Occipital lobe (tissue), 2 donors: ENCODE data around the gene OR52W1. TPM values are rescaled to one million over a fixed set of nuclear protein-coding genes. Genes with fewer than 3 reads are reported as not detected.

Experiments
- DNase-seq: peaks from one replicate; lab custom pipeline; 2025; lab: John Stamatoyannopoulos, UW
- total RNA-seq: library from RNA; depleted of rRNA; stranded (reverse); fragments of >200 nt; gene quantifications from one replicate; pipeline ENCODE4 v1.2.3, GENCODE V29; 2014

The OR52W1 gene
- not detected for total RNA-seq

GRCh38 chr11:6199174-6199810 lies at the start of gene OR52W1:
Gene OR52W1 (plus strand): TSS chr11:6199224. CDS start chr11:6199224, 0 bp downstream.
- DNase-seq, result no peak

GRCh38 chr11:6151117-6151516 lies 47.9 kb upstream of the OR52W1 start:
- no peak for DNase-seq

- no peak for DNase-seq
Observed at GRCh38 chr11:6152126-6152525, 46.9 kb upstream of the OR52W1 start.

GRCh38 chr11:6156628-6157359 lies 42.2 kb upstream of the OR52W1 start:
- no peak for DNase-seq

- DNase-seq, result no peak
Observed at GRCh38 chr11:6170226-6170625, 28.8 kb upstream of the OR52W1 start, which contains the start of gene OR52B2. Gene OR52B2 (minus strand): TSS chr11:6170326. CDS start chr11:6170326, 0 bp downstream.

GRCh38 chr11:6175440-6175839 lies 23.6 kb upstream of the OR52W1 start:
- DNase-seq, result no peak

- DNase-seq, result no peak
Observed at GRCh38 chr11:6191742-6192141, 7.3 kb upstream of the OR52W1 start.

GRCh38 chr11:6194065-6194581 lies 4.9 kb upstream of the OR52W1 start:
- no peak for DNase-seq

- DNase-seq, result no peak
Observed at GRCh38 chr11:6196396-6196795, 2.6 kb upstream of the OR52W1 start.

- no peak for DNase-seq
Observed at GRCh38 chr11:6197466-6198200, 1.4 kb upstream of the OR52W1 start.

GRCh38 chr11:6200975-6201374 lies 2.0 kb downstream of the OR52W1 start:
- no peak for DNase-seq

GRCh38 chr11:6201481-6201880 lies 2.5 kb downstream of the OR52W1 start:
- no peak for DNase-seq

GRCh38 chr11:6202041-6202440 lies 3.0 kb downstream of the OR52W1 start:
- DNase-seq, result no peak

GRCh38 chr11:6203327-6203726 lies 4.3 kb downstream of the OR52W1 start:
- DNase-seq, result no peak

- DNase-seq, result no peak
Observed at GRCh38 chr11:6204706-6205105, 5.7 kb downstream of the OR52W1 start.

GRCh38 chr11:6205366-6205765 lies 6.3 kb downstream of the OR52W1 start, which contains the start of gene C11orf42:
Gene C11orf42 (plus strand): TSS chr11:6205557. CDS start chr11:6205616, 59 bp downstream.
- no peak for DNase-seq

GRCh38 chr11:6206456-6207180 lies 7.6 kb downstream of the OR52W1 start:
- DNase-seq, result no peak

- DNase-seq, result no peak
Observed at GRCh38 chr11:6209801-6210200, 10.8 kb downstream of the OR52W1 start.

GRCh38 chr11:6210274-6210955 lies 11.4 kb downstream of the OR52W1 start:
- no peak for DNase-seq

- DNase-seq, result no peak
Observed at GRCh38 chr11:6214530-6214929, 15.5 kb downstream of the OR52W1 start.

- DNase-seq, result no peak
Observed at GRCh38 chr11:6216501-6216900, 17.5 kb downstream of the OR52W1 start.
